Measurements from ENCODE around the gene SPDEF. TPM values are rescaled to one million over a fixed set of nuclear protein-coding genes. Genes with fewer than 3 reads are reported as not detected.
A peak's percentile ranks its signal among the peaks of the same experiment; 100 is the strongest.

SPDEF gene
- total RNA-seq, 1 experiment from 2014 or later: 0.85 TPM

DNA sequence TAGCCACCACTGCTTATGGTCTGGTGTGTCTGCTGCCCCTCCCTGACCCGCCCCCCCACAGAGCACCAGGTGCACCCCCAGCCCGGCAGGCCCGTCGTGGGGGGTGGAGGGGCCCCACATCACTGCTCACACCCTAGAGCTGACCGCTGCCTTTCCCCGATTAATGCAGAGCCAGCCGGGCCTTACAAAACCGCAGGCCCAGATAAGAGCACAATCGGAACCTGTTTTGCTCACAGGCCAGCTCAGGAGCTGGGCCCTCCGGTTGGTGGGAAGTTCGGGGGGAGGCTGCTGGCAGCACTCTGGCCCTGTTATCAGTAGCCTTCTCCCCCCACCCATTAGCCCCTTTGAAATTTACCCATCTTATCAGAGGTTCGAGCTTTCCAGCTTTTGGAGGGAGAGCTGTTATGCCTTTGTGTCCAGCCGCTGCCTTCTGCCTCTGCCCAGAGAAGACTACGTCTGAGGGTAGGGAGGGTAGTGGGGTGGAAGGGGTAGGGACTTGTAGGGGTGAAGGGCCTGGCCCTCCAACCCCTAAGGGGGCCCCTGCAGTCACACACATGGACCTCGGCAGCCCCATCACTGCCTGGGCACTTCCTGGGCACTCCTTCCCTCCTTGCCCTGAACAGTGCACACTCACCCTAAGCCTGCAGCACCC, 6.9 kb upstream of the SPDEF start:
- Histone ChIP-seq H3K36me3 (ENCODE audit: low read depth) (no peaks in the 10 kb centered on the region), H3K4me3 (no peak overlapping the region), H2AFZ (no peak overlapping the region), H3K27ac (no peak overlapping the region), H3F3A (ENCODE audit: insufficient read depth, low read depth) (peaks cover 19% of the 10 kb centered on the region; the same call in 1 of the 2 replicates), H3K9me3 (ENCODE audit: insufficient read depth, low read depth) (peaks cover 4% of the 10 kb centered on the region; the same call in 1 of the 2 replicates), H3K9me2 (ENCODE audit: insufficient read depth) (no peaks in the 10 kb centered on the region), H3K79me2 (ENCODE audit: low read depth) (no peaks in the 10 kb centered on the region), H4K20me1 (ENCODE audit: insufficient read depth) (no peaks in the 10 kb centered on the region), H3K4me1 (replicated peaks; ENCODE audit: insufficient read depth) (peaks cover 13% of the 10 kb centered on the region), H3K4me2 (no peak overlapping the region), H3K27me3 (ENCODE audit: insufficient read depth, low read depth) (no peaks in the 10 kb centered on the region)
- CTCF ChIA-PET: no interaction called here
- POLR2A ChIA-PET (ENCODE audit: unreplicated experiment): no interaction called here
- TF ChIP-seq EZH2 (IDR thresholded peaks at IDR 0.05; ENCODE audit: low read depth): no peak
- TF ChIP-seq, protein P1, sequence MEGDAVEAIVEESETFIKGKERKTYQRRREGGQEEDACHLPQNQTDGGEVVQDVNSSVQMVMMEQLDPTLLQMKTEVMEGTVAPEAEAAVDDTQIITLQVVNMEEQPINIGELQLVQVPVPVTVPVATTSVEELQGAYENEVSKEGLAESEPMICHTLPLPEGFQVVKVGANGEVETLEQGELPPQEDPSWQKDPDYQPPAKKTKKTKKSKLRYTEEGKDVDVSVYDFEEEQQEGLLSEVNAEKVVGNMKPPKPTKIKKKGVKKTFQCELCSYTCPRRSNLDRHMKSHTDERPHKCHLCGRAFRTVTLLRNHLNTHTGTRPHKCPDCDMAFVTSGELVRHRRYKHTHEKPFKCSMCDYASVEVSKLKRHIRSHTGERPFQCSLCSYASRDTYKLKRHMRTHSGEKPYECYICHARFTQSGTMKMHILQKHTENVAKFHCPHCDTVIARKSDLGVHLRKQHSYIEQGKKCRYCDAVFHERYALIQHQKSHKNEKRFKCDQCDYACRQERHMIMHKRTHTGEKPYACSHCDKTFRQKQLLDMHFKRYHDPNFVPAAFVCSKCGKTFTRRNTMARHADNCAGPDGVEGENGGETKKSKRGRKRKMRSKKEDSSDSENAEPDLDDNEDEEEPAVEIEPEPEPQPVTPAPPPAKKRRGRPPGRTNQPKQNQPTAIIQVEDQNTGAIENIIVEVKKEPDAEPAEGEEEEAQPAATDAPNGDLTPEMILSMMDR (conservative IDR thresholded peaks at IDR 0.05): no peak
- BruUV-seq (replicated peaks): no TSS peak
- DNase-seq: no peak
- intact Hi-C loops (cut with micrococcal nuclease; ENCODE audit: unreplicated experiment): no loop called here

DNA sequence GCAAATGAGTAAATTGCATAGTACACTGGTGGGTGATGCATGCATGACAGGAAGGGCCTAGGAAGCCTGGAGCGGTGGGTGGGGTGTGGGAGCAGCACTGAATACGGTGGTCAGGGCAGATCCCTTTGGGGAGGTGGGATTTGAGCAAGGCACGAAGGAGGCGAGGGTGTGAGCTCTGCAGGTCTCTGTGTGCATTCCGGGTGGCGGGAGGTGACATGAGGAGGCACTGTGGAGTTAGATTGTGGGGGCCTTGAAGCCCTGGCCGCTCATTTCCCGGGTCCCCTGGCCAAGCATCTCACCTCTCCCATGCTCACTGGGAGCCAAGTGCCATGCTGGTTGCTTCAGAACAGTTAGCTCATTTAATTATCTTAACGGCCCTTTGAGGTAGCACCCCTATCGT, 6.2 kb upstream of the SPDEF start:
- Histone ChIP-seq H4K20me1 (ENCODE audit: insufficient read depth) (no peaks in the 10 kb centered on the region), H3K4me1 (replicated peaks; ENCODE audit: insufficient read depth) (peaks cover 6% of the 10 kb centered on the region), H3K27ac (no peak overlapping the region), H3K4me3 (no peak overlapping the region), H3K27me3 (ENCODE audit: insufficient read depth, low read depth) (no peaks in the 10 kb centered on the region), H3K4me2 (no peak overlapping the region), H3K36me3 (ENCODE audit: low read depth) (no peaks in the 10 kb centered on the region), H3K9me3 (ENCODE audit: insufficient read depth, low read depth) (peaks cover 4% of the 10 kb centered on the region; the same call in 1 of the 2 replicates), H2AFZ (no peak overlapping the region), H3F3A (ENCODE audit: insufficient read depth, low read depth) (peaks cover 13% of the 10 kb centered on the region; the same call in 1 of the 2 replicates), H3K9me2 (ENCODE audit: insufficient read depth) (no peaks in the 10 kb centered on the region), H3K79me2 (ENCODE audit: low read depth) (no peaks in the 10 kb centered on the region)
- POLR2A ChIA-PET (ENCODE audit: unreplicated experiment): no interaction called here
- no TSS peak for BruUV-seq (replicated peaks)
- intact Hi-C loops (cut with micrococcal nuclease; ENCODE audit: unreplicated experiment): no loop called here
- no peak for DNase-seq
- CTCF ChIA-PET: no interaction called here
- TF ChIP-seq, protein P1 (conservative IDR thresholded peaks at IDR 0.05): no peak
- no peak for TF ChIP-seq EZH2 (IDR thresholded peaks at IDR 0.05; ENCODE audit: low read depth)

DNA sequence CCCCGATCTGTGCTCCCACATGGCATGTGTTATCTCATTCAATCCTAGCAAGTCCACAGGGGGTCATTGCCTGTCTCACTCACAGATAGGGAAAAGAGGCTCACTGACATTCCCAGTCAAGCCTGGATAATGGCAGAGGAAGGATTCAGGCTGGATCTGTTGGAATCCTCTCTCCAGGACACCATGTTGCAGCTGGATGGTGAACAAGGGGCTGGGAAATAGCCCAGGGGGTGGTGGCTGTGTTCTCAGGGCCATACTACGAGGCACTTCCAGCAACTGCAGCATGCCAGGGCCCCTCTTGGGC, 5.0 kb upstream of the SPDEF start:
- no peaks in the 10 kb centered on the region for H3K9me2 ChIP-seq (ENCODE audit: insufficient read depth)
- H3K79me2 ChIP-seq (ENCODE audit: low read depth): no peaks in the 10 kb centered on the region
- no peaks in the 10 kb centered on the region for H3K27me3 ChIP-seq (ENCODE audit: insufficient read depth, low read depth)
- peaks cover 6% of the 10 kb centered on the region for H3K4me1 ChIP-seq (replicated peaks; ENCODE audit: insufficient read depth)
- intact Hi-C loops (cut with micrococcal nuclease; ENCODE audit: unreplicated experiment): no loop called here
- H3K4me2 ChIP-seq: no peak overlapping the region
- H3K27ac ChIP-seq: no peak overlapping the region
- H3F3A ChIP-seq (ENCODE audit: insufficient read depth, low read depth): peaks cover 11% of the 10 kb centered on the region; the same call in 1 of the 2 replicates
- CTCF ChIA-PET: interaction anchor here (0.9 kb wide), 1 partner anchor 25 kb away, joined by 3 read pairs; no protein-coding TSS in a partner anchor
- H3K4me3 ChIP-seq: no peak overlapping the region
- no peak overlapping the region for H2AFZ ChIP-seq
- no TSS peak for BruUV-seq (replicated peaks)
- peaks cover 4% of the 10 kb centered on the region; the same call in 1 of the 2 replicates for H3K9me3 ChIP-seq (ENCODE audit: insufficient read depth, low read depth)
- DNase-seq: peak in 1 of 2 experiments; percentile 10
- TF ChIP-seq, protein P1 (conservative IDR thresholded peaks at IDR 0.05): no peak
- TF ChIP-seq EZH2 (IDR thresholded peaks at IDR 0.05; ENCODE audit: low read depth): no peak
- POLR2A ChIA-PET (ENCODE audit: unreplicated experiment): interaction anchor here (0.6 kb wide), 1 partner anchor 328 kb away, joined by 4 read pairs; the partner anchor contains the start of gene ANKS1A
- no peaks in the 10 kb centered on the region for H4K20me1 ChIP-seq (ENCODE audit: insufficient read depth)
- no peaks in the 10 kb centered on the region for H3K36me3 ChIP-seq (ENCODE audit: low read depth)
